ENCODE measurements around the gene PIK3CD.
A peak's percentile ranks its signal among the peaks of the same experiment; 100 is the strongest.
"Not testable (repeated sequence)": the region's sequence is repeated elsewhere in the genome, so short reads cannot be mapped to it uniquely, and the experiment has no call there.

Gene PIK3CD

DNA sequence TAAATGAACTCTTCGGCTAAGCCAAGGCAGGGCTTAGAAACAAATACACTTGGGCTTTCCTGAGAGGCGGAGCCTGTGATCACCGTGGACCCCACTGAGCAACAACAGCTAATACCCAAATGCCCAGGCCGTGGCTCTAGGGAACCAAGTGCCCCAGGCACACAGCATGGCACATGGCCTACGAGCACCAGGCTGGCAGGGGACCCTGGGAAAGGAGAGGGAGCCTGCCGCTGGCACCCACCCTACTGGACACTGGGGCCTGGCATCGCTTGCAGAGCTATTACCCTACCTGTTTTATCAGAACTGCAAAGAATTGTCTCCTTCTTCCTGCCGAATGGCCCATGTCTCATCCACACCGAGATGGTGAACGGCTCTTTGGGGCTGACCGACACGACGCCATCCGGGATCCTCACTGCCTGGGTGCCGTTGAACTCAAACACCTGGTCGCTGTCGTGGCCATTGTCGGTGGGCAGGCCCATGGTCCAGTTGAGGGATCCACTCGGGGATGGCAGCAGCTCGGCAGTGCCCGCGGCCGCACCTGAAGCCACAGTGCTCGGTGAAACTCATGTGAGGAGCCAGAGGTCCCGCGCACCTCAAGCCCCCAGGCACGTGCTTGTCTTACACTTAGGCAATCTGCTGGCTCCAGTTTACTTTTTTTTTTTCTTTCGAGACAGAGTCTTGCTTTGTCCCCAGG lies 92.7 kb downstream of the PIK3CD start:
- DNase-seq, result no peak

DNA sequence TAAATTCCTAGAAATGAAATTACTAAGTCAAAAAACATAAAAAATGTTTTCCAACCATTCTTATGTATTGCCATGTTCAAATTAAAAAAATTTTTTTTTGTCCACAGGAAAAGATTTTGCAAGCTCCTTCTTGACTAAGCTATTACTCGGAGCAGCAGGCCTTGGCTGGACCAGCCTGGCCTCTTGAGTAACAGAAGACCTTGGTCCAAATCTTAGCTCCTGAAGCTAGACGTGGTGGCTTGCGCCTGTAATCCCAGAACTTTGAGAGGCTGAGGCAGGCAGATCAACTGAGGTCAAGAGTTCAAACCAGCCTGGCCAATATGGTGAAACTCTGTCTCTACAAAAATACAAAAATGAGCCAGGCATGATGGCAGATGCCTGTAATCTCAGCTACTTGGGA lies 94.7 kb downstream of the PIK3CD start:
- no peak for DNase-seq

DNA sequence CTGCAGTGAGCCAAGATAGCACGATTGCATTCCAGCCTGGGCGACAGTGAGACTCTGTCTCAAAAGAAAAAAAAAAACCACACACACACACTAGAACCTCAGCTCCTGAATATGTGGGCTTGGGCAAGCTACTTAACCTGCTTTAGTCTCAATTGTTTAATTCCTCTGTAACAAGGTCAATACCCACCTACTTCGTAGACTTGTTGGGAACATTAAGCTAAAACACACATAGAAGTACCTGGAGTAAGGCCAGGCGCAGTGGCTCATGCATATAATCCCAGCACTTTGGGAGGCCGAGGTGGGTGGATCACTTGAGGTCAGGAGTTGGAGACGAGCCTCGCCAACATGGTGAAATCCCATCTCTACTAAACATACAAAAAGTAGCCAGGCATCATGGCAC lies 95.1 kb downstream of the PIK3CD start:
- no peak for DNase-seq

DNA sequence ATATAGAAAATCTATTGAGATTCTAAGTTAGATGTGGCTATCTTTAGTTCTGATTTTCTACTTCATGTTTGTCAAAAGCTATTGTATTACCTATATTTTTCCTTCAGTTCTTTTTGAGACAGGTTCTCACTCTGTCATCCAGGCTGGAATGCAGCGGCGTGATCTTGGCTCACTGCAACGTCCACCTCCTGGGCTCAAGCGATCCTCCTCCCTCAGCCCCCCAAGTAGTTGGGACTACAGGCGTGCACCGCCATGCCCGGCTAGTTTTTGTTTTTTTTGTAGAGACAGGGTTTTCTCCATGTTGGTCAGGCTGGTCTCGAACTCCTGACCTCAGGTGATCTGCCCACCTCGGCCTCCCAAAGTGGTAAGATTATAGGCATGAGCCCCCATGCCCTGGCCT lies 96.9 kb downstream of the PIK3CD start:
- not testable (repeated sequence) for DNase-seq

DNA sequence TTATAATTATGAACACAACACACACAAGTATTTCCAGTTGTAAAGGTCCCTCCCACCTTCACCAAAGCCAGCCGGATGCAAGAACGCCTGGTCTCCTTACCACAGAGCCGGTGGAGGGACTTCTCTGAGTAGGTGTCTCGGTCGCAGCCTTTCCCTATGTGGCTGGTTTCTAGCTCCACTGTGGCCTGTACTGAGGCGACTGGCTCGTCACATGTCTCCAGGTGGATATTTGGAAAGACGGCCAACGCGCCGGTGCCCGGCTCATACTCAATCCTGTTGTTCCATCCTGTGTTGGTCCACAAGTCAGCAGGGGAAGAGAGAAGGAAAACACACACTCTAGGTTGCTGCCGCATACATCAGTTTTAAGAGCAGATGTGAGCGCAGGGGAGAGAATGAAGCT lies 97.8 kb downstream of the PIK3CD start:
- DNase-seq, result no peak

DNA sequence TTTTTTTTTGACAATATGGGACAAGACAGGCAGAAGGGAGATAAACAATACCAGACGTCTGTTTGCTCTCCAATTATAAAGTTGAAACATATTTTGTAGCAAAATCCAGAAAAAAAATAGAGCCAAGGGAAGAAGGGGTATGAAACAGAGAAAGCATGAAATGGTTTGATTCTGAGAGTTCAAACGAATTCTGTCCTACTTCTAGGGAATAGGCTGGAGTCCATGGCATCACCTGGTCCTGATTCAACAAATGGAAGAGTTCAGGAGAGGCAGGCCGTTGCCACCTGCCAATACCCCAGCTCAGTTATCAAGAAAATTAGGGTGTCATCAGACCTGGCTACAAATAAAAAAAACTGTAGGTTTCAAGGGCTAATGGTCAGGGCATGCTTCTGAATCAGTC lies 100.4 kb downstream of the PIK3CD start:
- DNase-seq, result no peak

DNA sequence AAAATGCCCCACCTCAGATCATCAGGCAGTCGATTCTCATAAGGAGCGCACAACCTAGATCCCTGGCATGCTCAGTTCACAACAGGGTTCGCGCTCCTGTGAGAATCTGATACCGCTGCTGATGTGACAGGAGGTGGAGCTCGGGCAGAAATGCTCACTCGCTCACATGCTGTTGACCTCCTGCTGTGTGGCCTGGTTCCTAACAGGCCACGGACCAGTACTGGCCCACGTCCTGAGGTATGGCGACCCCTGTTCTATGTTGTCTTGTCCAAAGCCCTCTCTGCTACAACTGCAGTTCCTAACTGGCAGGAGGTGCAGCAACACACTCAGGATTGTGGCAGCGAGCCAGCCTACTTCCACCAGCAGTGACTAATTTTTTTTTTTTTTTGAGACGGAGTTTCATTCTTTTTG lies 101.6 kb downstream of the PIK3CD start:
- peak; percentile 14 for DNase-seq

DNA sequence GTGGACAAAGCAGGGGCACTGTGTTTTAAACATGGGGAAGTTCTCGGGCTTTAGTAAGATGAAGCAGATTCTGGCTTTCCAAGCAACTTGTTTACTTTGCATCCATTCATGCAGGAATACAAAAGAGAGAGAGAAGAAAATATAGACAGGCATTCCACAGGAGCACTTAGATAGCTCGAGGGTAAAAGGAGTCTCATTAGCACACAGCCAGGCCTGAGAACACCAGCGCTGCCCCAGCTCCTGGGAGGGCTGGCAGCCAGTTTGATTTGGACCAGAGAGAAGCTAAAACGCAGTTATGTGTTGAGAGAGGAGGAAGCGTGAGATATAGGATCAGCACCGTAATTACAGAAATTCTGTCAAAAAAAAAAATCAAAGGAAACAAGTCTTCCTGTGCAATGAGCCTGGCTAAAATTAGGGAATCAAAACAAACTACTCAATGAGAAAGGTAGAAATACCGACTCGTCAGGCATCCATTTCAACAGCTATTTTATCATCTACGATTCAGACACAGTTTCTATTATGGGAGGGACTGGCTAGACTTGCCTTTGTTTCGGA lies 104.0 kb downstream of the PIK3CD start:
- DNase-seq, result no peak

DNA sequence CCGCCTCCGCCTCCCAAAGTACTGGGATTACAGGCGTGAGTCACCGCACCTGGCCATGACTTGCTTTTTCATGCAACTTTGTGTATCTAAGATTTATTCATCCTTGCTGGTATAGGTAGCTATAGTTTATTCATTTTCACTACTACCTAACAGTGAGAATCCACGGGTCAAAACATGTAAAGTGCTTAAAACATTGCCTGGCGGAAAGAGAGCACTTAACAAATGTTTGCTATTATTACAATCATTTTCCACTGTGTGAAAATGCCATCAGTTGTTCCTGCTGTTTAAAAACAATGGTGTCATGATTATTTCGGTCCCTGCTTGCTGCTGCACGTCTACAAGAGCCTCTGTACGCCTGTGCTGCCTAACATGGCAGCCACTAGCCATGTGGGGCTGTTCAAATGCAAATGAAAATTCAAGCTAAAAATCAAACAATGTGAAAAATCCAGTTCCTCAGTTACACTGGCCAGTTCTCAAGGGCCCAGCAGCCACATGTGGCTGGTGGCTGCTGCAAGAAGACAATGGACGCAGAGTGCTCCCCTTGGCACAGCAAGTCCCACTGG lies 107.1 kb downstream of the PIK3CD start:
- no peak for DNase-seq

DNA sequence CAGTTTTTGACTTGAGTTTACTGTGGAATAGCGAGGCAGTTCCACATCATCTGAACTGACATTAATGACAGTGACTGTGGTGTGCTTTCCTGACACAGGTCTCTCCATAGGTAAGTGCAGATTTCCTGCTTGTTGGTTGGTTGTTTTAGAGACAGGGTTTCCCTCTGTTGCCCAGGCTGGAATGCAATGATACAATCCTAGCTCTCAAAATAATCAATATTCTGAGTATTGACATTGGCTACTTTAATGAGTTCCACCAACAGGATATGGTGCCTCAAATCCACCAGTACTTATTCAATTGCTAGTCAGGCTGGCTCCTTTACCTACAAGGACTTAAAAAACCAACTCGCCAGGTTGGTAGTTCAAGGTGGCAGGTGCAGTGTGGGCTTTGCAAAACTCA lies 108.4 kb downstream of the PIK3CD start:
- no peak for DNase-seq

DNA sequence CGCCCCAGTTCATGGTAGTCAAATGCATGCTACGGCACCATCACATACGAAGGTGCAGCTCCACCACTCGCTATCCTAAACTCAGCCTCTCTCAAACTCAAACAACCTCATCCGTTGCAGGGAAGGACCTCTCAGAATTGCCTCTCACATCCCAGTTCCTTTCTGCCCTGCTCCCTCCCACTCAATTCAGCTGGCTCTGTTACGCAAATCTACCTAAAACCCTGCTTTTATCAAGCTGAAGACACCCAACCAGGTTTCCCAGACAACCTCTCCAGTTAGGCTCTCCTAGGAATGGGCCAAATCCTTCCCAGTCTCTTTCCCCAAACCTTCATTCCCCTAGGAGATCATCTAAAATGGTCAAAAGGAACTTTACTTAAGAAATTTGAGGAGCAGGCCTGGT lies 109.3 kb downstream of the PIK3CD start:
- no peak for DNase-seq

DNA sequence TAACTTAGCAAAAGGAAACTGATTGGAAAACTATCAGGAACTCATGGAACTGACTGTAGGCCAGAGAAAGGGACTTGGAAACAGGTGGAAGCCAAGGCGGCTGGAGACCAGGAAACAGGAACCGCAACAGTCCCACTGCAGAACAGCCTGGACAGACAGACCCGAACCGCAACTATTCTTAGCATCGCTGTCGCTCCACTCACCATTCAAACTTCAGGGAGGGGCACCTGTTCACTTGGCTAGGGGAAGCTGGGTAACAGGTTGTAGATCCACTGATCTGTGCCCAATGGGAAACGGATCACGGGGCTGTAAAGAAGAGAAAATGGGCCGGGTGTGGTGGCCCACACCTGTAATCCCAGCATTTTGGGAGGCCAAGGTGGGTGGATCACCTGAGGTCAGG lies 110.3 kb downstream of the PIK3CD start:
- no peak for DNase-seq

DNA sequence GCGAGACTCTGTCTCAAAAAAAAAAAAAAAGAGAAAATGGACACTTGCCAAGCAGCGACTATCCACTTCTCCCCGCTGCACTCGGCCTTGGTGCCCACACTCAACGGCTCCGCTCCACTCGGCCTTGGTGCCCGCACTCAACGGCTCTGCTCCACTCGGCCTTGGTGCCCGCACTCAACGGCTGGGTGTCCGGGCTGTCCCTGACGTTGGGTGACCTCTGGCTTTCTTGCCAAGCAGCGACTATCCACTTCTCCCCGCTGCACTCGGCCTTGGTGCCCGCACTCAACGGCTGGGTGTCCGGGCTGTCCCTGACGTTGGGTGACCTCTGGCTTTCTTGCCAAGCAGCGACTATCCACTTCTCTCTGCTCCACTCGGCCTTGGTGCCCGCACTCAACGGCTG lies 110.9 kb downstream of the PIK3CD start:
- DNase-seq, result not testable (repeated sequence)

DNA sequence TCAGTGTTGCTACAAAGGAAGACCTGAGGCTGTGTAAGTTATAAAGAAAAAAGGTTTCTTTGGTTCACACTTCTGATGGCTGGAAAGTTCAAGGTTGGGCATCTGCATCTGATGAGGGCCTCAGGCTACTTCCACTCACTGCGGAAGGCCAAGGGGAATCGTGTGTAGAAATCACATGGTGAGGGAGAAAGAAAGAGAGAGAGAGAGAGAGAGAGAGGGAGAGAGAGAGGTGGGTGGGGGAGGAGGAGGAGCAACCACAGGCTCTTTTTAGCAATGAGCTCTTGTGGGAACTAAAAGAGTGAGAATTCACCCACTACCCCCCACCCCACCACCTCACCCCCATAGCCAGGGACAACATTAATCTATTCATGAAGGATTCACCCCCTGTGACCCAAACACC lies 112.4 kb downstream of the PIK3CD start:
- no peak for DNase-seq

DNA sequence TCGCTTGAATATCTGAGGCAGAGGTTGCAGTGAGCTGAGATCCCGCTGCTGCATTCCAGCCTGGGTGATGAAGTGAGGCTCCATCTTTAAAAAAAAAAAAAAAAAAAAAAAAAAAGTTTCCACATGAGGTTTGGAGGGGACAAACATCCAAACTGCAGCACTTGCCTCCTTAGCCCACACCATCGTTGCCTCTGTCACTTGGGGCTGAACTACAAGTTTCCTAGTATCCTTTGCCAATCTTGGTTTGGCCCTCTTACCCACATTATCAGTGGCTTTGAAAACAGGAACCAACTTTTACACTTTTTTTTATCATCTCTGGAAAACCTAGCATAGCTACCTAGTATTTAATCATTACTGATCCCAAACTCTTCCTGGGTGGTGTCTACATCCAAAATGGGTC lies 113.0 kb downstream of the PIK3CD start:
- DNase-seq, result no peak

DNA sequence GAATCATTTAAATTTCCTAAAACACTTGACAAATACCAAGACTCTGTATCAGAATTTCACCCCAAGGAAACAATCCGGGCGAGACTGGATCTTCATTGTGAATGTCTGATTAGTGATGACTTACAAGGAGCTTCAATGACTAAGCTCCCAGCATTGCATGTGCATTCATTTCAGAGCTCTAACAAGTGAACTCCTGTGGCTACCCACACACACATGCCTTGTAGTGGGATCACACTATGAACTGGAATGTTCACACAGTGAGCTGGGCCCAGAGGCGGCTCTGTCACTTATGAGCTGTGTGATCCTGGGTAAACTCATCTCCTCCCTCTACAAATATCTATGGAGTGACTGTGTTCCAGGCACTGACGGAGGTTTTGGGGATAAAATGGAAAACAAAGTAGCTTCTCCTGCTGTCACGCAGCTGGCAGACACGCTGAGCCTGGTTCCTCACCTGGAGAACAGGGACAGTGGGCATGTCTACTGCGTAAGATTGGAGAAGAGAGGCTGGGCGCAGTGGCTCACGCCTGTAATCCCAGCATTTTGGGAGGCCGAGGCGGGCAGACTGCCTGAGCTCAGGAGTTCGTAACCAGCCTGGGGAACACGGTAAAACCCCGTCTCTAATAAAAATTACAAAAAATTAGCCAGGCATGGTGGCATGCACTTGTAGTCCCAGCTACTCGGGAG lies 115.4 kb downstream of the PIK3CD start:
- no peak for DNase-seq

DNA sequence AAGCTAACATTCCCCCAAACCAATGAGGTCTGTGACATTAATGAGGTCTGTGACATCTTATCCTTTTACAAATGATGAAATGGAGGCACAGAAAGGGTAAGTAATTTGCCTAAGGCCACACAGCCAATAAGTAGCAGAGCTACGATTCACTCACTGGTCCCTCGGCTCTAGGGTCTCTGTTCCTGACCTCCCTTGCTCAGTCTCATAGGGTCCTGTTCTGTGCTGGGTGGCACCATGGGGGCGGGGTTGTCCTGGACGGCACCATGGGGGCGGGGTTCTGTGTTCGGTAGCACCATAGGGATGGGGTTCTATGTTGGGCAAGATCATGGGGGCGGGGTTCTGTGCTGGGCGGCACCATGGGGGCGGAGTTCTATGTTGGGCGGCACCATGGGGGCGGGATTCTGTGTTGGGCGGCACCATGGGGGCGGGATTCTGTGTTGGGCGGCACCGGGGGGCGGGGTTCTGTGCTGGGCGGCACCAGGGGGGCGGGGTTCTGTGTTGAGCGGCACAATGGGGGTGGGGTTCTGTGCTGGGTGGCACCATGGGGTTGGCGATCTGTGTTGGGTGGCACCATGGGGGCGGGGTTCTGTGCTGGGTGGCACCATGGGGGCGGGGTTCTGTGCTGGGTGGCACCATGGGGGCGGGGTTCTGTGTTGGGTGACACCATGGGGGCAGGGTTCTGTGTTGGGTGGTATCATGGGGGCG lies 116.6 kb downstream of the PIK3CD start:
- DNase-seq, result no peak

DNA sequence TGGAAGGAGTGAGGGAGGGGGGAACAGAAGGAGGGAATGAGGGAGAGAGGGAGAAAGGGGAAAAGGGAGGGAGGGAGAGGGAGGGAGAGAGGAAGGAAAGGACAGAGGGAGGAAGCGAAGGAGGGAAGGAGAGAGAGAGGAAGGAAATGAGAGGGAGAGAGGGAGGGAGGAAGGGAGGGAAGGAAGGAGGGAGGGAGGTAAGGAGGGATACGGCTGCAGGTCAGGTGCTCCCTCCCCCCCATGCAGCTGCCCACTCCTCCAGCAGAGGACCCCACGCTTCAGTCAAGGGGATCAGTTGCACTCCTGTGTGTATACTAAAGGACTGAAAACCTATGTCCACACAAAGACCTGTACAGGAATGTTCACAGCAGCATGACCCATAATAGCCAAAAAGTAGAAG lies 117.5 kb downstream of the PIK3CD start:
- no peak for DNase-seq

DNA sequence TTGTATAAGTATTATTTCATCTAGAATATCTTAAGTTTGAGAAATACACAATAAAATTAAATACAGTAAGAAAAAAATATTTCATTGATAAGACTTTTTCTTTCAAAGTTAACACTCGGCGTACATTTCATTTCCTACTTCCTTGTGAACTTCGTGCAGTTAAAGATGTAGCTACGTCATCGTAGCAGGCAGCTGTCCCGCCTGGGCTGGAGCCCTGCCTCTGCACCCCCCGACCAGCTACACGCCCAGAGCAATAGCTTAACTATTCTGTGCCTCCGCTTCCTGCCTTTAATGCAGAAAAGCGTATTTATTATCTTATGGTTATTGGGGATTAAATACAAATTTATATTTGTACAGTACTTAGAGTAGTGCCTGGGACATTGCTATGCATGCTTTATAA lies 118.8 kb downstream of the PIK3CD start:
- no peak for DNase-seq

DNA sequence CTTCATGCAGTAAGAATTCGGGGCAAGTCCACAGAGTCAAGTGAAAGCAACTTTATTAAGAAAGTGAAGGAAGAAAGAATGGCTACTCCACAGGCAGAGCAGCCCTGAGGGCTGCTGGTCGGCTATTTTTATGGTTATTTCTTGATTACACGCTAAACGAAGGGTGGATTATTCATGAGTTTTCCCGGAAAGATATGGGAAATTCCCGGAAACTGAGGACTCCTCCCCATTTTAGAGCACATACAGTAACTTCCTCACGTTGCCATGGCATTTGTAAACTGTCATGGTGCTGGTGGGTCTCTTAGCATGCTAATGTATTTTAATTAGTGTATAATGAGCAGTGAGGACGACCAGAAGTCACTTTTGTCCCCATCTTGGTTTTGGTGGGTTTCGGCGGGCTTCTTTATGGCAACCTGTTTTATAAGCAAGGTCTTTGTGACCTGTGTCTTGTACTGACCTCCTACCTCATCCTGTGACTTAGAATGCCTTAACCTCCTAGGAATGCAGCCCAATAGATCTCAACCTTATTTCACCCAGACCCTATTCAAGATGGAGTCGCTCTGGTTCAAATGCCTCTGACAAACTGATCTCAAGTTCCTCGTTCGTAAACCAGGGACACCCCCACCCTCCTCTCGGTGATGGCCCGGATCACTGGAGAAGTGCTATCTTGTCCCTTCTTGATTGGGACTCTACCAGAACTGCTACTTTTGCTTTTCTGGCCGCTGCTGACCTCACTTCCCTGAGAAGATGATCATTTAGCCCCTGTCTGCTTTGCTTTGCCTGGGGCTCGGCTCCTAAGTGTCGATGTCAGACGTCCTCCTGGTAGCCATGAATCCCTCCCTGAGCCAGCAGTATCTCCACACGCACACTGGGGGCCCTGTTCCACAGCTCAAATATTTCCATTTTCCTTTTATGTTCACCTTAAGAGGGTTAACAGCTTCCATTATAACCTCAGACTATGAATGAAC lies 123.5 kb downstream of the PIK3CD start:
- no peak for DNase-seq

DNA sequence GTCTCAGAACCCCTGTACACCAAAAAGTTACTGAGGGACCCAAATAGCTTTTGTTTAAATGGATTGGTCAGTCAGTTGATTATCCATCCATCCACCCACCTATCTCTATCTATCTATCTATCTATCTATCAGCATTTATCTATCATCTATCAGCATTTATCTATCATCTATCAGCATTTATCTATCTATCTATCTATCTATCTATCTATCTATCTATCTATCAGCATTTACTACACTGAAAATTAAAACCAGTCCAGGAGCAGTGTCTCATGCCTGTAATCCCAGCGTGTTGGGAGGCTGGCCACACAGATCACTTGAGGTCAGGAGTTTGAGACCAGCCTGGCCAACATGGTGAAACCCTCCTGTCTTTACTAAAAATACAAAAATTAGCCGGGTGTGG lies 125.2 kb downstream of the PIK3CD start:
- DNase-seq, result no peak
